Fibroblast of lung (primary cell): ENCODE results near the gene CD8B2.
"Not testable (repeated sequence)": the region's sequence is repeated elsewhere in the genome, so short reads cannot be mapped to it uniquely, and the experiment has no call there.

Experiments used
- CTCF ChIP-seq, 2 donors: IDR thresholded peaks in 1 of 2; conservative IDR thresholded peaks in 1 of 2; 1 replicate in 1 of 2; 2 replicates in 1 of 2; pipeline ENCODE4 v1.5.1; 2011 to 2012; ENCODE audit warnings: low read length in 2 of 2, control low read depth in 1 of 2, inconsistent platforms in 1 of 2, low read depth in 1 of 2, mild to moderate bottlenecking in 1 of 2
- EZH2 ChIP-seq: IDR thresholded peaks from 2 replicates; pipeline ENCODE4 v1.5.1; 2012; ENCODE audit warnings: low read length, control low read depth, mild to moderate bottlenecking; ENCODE audit errors: missing control alignments

DNA sequence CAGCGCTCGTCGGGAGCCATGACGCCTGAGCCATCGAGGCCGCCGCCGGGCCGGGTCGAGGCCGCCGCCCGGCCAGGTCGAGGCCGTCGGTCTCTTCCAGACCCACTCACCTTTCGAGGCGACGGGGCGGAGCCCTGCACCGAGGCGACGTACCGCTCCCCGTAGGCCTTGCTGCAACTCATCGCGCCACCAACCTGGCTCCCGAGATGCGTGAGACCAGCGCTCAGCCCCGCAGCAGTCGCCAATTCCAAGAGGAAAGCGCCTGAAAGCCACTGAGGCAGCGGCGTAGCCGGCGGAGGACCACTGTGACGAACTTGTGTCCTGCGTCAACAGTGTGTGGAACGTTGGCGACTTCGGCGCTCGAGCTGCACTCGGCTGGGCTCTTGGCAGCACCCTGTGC is 19.1 kb upstream of the CD8B2 start, which contains the start of gene RGPD3:
- not testable (repeated sequence) for TF ChIP-seq CTCF (conservative IDR thresholded peaks at IDR 0.05 in 1 of 2, IDR thresholded peaks at IDR 0.05 in 1 of 2; ENCODE audit: low read depth in 1 of 2, low read length in 2 of 2); EZH2
